GM21526 (cell line): ENCODE data around the gene PHF1.

Experiments
- ATAC-seq: cut with Tn5 transposase; IDR thresholded peaks from one replicate; pipeline ENCODE4 v1.9.1; 2021; ENCODE audit warnings: moderate library complexity; ENCODE audit not compliant: unreplicated experiment, low FRiP score

PHF1 gene

GRCh38 chr6:33417128-33417902 lies 6.5 kb downstream of the PHF1 start:
- no peak for ATAC-seq

DNA sequence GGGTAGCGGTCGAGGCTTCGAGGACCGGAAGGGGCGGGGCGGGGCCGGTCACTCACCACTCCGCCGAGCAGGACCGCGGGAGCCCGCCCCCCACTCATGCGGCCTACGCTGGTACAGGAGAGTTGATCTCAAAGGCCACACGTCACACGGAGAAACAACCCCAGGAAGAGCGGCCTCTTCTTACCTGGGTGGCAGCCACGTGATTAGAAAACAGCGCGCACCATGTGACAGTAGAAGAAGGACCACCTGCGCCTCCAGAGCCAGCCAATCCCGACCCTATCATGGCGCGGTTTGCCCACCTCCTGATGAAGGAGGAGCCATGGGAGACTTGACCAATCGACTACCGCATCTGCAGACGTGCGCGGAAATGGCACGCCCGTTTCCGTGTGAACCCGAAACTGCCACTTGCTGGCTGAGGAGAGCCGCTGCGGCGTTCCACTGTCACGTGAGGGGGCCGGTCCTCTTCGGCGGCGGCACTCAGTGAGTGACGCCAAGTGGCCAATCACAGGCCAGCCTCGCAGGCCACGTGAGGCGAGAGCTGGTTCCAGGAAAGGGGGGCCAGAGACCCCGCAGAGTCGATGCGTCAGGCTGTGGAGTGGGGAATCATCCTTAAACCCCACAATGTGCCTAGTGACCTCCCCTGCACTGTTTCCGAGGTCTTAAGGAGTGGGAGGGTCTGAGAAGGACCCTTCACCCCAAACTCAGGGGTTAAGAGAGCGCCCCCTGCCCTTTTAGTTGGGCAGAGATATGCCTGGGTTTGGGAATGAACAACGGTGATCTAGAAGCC lies 7.3 kb downstream of the PHF1 start, which contains the start of gene CUTA:
Gene CUTA, minus strand, starts transcription at position 205 of the 787 bp plus-strand sequence. Its CDS starts 107 bp downstream, at position 98.
- ATAC-seq: peak; percentile 71

- ATAC-seq: no peak
These were observed 8.0 kb downstream of the PHF1 start for GRCh38 chr6:33418690-33419291.

- ATAC-seq: no peak
These were observed 9.0 kb downstream of the PHF1 start, which contains the start of gene SYNGAP1 for GRCh38 chr6:33419580-33420490. TSS of gene SYNGAP1 (plus strand) at chr6:33420065. CDS start at chr6:33420265, 200 bp downstream.

DNA sequence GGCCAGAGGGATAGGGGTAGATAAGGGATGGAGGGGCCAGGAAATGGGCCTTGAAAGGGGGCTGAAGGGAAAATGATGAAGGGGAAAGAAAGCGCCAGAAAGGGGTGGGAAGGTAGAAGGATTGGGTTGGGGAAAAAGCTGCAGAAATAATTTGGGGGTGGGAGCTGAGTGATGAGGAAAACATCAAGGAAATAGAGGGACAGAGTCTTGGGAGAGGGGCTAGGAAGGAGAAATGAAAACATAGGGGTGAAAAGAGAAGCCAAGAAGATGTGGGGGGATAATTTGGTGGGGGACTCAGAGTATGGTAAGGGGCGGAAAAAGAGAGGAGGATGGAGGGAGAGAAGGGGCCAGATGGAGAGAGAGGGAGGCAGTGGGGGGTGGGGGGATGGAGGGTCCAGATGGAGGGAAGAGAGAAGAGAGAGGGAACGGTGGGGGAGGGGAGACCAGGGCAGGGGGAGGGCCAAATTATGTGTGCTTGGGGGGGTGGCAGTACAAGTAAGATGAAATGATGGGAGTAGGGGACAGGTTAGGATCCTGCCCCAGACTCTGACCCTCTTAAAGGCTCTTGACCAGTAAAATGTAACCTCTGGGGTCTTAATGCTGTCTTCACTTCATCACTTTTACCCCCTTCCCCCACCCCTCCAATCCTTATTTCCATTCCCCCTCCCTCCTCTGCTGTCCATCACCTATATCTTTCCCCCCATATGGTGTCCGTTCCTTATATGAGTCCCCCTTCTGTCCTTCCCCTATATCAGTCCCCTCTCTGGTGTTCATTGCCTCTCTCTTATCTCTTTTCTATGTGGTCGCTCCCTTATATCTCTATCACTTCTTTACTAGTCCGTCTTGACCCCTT lies 9.9 kb downstream of the PHF1 start:
- ATAC-seq: no peak

GRCh38 chr6:33421344-33421643 lies 10.5 kb downstream of the PHF1 start:
- ATAC-seq: no peak

DNA sequence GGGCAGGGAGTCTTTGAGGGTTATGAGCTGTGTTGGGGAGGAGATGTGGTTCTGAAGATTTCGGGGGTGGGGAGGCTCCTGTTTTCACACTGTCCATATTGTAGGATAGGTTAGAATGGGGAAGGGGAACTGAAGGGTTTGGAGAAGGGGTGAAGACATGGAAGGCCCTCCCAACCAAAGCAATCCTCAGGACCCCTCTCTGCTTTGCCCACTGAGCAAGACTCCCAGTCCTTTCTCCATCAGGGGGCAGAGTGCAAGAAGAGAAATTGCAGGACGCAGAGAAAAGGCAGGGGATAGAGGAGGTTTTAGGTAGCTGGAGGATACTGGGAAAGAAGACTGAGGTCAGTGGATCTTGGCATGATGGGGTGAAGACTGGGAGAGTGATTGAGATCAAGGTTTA lies 13.0 kb downstream of the PHF1 start:
- no peak for ATAC-seq

DNA sequence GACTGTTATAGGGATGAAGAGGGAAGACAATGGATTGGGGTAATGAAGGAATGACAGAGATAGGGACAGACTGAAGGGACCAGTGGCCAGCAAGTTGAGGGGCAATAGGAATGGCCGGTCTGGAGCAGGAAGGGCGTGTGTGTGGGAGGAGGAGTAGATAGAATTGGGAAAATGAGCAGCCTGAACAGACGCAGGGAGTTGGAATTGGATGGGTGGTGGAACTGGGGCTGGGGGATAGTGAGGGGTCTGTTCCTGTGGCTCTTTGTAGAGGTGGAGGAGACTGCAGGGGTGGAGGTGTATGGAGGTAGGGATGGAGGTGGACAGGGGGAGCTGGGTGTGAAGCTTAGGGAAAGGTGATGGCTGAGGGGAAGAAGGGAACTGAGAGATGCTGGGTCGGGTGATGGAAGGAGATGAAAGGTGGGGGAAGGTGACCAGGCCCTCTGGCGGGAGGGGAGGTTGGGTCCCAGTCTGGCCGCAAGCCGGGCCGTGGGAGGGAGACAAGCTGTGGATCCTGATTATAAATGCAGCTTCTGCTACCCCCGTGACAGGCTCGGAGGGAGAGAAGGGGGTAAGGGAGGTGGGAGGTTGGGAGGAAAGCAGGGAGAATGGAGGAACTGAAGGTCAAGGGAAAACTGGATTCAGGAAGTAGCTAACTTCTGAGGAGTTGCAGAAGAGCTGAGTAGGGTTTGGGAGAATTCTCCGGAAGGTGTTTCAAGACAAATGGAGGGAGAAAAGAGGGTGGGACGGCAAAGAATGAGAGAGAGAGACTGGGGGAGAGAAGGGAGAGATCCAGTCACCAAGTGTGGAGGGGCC lies 14.2 kb downstream of the PHF1 start:
- no peak for ATAC-seq

- no peak for ATAC-seq
These were observed 15.1 kb downstream of the PHF1 start for GRCh38 chr6:33425668-33426577.

GRCh38 chr6:33426590-33427511 lies 16.0 kb downstream of the PHF1 start:
- no peak for ATAC-seq

DNA sequence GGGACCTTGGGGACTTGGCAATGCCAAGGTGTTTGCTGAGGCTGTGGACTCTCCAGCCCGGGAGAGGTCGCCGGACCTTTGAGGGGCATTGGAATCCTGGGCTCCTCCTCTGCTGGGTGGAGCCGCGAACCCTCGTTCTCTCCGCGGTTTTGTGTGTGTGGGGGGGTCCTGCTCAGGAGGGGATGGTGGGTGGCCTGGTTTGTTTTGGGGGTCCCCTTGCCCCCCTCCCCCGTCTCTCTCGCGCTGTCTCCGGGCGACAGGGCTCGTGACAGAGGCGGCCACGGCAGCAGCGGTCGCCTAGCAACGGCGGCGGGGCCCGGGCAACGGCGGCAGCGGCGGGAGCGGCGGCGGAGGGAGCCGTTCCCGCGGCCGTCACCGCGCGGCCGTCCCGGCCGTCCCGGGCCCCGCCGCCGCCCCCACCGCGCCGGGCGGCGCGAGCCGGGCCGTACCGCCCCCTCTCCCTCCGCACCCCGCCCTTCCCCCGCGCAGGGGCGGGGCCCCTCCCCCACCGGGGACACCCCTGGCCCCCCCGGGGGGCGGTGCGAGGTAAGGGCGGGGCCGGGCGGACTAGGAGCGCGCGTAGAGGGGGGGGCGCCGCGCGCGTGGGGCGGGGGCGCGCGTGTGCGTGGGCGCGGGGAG lies 16.9 kb downstream of the PHF1 start:
- ATAC-seq: no peak

- no peak for ATAC-seq
These were observed 17.6 kb downstream of the PHF1 start for GRCh38 chr6:33428224-33428965.

DNA sequence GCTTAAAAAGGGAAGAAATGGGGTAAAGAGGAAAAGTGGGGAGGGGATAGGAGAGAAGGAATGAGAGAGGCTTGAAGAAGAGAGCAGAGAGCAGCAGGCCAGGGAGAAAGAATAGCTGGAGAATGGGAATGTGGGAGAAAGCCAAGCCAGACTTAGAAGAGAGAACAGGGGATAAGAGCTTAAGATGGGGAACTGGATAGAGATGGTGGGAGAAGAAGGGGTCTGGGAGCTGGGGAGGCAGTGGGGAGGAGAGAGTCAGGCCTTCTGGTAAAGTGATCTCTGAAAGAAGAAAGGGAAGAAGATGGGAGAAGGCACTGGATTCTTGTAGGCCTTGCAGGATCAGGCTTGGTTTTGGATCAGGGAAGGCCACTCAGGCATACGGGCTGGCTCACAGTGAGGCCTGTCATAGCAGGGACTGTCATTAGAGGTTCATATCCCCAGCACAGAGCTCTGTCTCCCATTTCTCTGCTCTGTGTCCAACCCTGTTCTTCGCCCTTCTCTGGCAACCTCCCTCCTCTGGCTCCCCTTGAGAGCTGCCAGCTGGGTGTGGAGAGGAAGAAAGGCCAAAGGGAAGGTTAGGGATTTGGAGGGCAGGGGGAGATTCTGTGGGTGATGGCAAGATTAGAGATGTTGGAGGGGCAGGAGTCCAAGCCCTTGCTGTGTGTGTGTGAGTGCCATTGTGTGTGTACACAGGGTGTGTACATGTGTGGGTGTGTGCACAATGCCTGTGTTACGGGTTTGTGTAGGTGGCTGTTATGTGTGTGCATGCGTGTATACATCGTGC lies 18.3 kb downstream of the PHF1 start:
- ATAC-seq: no peak

GRCh38 chr6:33429750-33430052 lies 18.9 kb downstream of the PHF1 start:
- no peak for ATAC-seq

DNA sequence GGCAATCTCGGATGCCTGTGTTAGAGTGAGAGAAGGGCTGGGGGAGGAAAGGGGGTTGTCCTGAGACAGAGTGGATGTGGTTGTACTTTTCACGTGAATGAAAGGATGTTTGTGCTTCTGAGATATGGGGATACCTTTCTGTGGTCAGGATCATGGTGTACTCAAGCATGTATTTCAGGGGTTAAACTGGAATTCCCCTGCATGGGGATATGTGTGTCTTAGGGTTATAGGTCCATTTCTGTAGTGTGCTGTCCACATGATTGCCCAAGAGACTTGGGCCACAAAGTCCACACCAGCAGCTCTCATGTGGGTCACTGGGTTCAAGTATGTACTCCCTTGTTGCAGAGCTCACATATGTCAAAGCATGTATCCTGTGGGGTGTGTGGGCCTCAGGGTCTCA lies 19.5 kb downstream of the PHF1 start:
- no peak for ATAC-seq
